Mesenchymal stem cell (in vitro differentiated cells and primary cell): ENCODE results near the gene EOGT. TPM values are rescaled to one million over a fixed set of nuclear protein-coding genes. Genes with fewer than 3 reads are reported as not detected.
A peak's percentile ranks its signal among the peaks of the same experiment; 100 is the strongest.

Experiments
- DNase-seq: peaks from one replicate; pipeline ENCODE4 v3.0.0-alpha.2; 2013
- H2AFZ ChIP-seq: one replicate; pipeline ENCODE4 v1.6.1; 2013; ENCODE audit warnings: low read depth, mild to moderate bottlenecking, control low read depth, inconsistent platforms, low read length, moderate library complexity
- H2AK5ac ChIP-seq: 2 replicates; pipeline ENCODE4 v1.6.1; 2013; ENCODE audit warnings: low read length, moderate library complexity, mild to moderate bottlenecking, inconsistent platforms; ENCODE audit not compliant: severe bottlenecking
- H2BK120ac ChIP-seq: one replicate; pipeline ENCODE4 v1.6.1; 2013; ENCODE audit warnings: low read depth, mild to moderate bottlenecking, inconsistent platforms, low read length, moderate library complexity
- H2BK12ac ChIP-seq, 2 experiments: one replicate each; pipeline ENCODE4 v1.6.1; 2013; ENCODE audit warnings: inconsistent platforms in 2 of 2, low read length in 2 of 2, mild to moderate bottlenecking in 2 of 2, moderate library complexity in 2 of 2, control low read depth in 1 of 2
- H2BK15ac ChIP-seq: one replicate; pipeline ENCODE4 v1.6.1; 2013; ENCODE audit warnings: mild to moderate bottlenecking, low read depth, inconsistent platforms; ENCODE audit not compliant: poor library complexity, severe bottlenecking
- H2BK5ac ChIP-seq: 2 replicates; pipeline ENCODE4 v1.6.1; 2013; ENCODE audit warnings: low read depth, mild to moderate bottlenecking, low read length, control low read depth, inconsistent platforms; ENCODE audit not compliant: poor library complexity, severe bottlenecking
- H3K14ac ChIP-seq, 2 experiments: one replicate each; pipeline ENCODE4 v1.6.1; 2013; ENCODE audit warnings: inconsistent platforms in 2 of 2, low read length in 2 of 2, control low read depth in 1 of 2, mild to moderate bottlenecking in 1 of 2, moderate library complexity in 1 of 2
- H3K18ac ChIP-seq, 2 experiments: one replicate each; pipeline ENCODE4 v1.6.1; 2013; ENCODE audit warnings: inconsistent platforms in 2 of 2, low read length in 2 of 2, control low read depth in 1 of 2, low read depth in 1 of 2, mild to moderate bottlenecking in 1 of 2
- H3K23ac ChIP-seq, 2 experiments: one replicate each; pipeline ENCODE4 v1.6.1; 2013; ENCODE audit warnings: inconsistent platforms in 2 of 2, low read length in 2 of 2, mild to moderate bottlenecking in 2 of 2, moderate library complexity in 2 of 2, control low read depth in 1 of 2
- H3K27ac ChIP-seq: 2 replicates; pipeline ENCODE4 v1.5.1; 2013; ENCODE audit warnings: mild to moderate bottlenecking, moderate library complexity, low read length, control low read depth, inconsistent platforms; ENCODE audit not compliant: poor library complexity, severe bottlenecking
- H3K27me3 ChIP-seq, 2 experiments: 2 replicates each; pipeline versions ENCODE4 v1.6.1 to v1.7.0; 2013; ENCODE audit warnings: low read length in 2 of 2, mild to moderate bottlenecking in 2 of 2, moderate library complexity in 2 of 2, control low read depth in 1 of 2, inconsistent platforms in 1 of 2; ENCODE audit not compliant: control insufficient read depth in 1 of 2, insufficient read depth in 1 of 2
- H3K36me3 ChIP-seq, 2 experiments: 2 replicates each; pipeline versions ENCODE4 v1.6.1 to v1.7.0; 2013; ENCODE audit warnings: low read length in 2 of 2, control low read depth in 1 of 2, inconsistent platforms in 1 of 2, low read depth in 1 of 2, mild to moderate bottlenecking in 1 of 2; ENCODE audit not compliant: insufficient read depth in 2 of 2, control insufficient read depth in 1 of 2
- H3K4ac ChIP-seq, 2 experiments: one replicate each; pipeline ENCODE4 v1.6.1; 2013; ENCODE audit warnings: inconsistent platforms in 2 of 2, low read length in 2 of 2, mild to moderate bottlenecking in 2 of 2, moderate library complexity in 2 of 2, control low read depth in 1 of 2, low read depth in 1 of 2
- H3K4me1 ChIP-seq: 2 replicates; pipeline ENCODE4 v1.6.1; 2013; ENCODE audit warnings: low read depth, low read length, control low read depth; ENCODE audit not compliant: control insufficient read depth, insufficient read depth
- H3K4me2 ChIP-seq: 2 replicates; pipeline ENCODE4 v1.6.1; 2013; ENCODE audit warnings: low read length, mild to moderate bottlenecking, inconsistent platforms; ENCODE audit not compliant: poor library complexity, severe bottlenecking
- H3K4me3 ChIP-seq, 2 experiments: 2 replicates each; pipeline versions ENCODE4 v1.5.1 to v1.7.0; 2013; ENCODE audit warnings: low read length in 2 of 2, mild to moderate bottlenecking in 2 of 2, control low read depth in 1 of 2, low read depth in 1 of 2; ENCODE audit not compliant: insufficient read depth in 1 of 2
- H3K79me1 ChIP-seq: replicated peaks from 2 replicates; pipeline ENCODE4 v1.6.1; 2013; ENCODE audit warnings: mild to moderate bottlenecking, control low read depth, low read length, inconsistent platforms; ENCODE audit not compliant: poor library complexity, severe bottlenecking
- H3K9ac ChIP-seq: 2 replicates; pipeline ENCODE4 v1.7.0; 2013; ENCODE audit warnings: mild to moderate bottlenecking, low read length, moderate library complexity
- H3K9me3 ChIP-seq: 2 replicates; pipeline ENCODE4 v1.7.0; 2013; ENCODE audit warnings: mild to moderate bottlenecking, low read length; ENCODE audit not compliant: control insufficient read depth
- H4K8ac ChIP-seq: one replicate; pipeline ENCODE4 v1.6.1; 2013; ENCODE audit warnings: inconsistent platforms, mild to moderate bottlenecking, low read length, moderate library complexity
- H4K91ac ChIP-seq: one replicate; pipeline ENCODE4 v1.6.1; 2013; ENCODE audit warnings: mild to moderate bottlenecking, low read length, inconsistent platforms
- WGBS: methylation state at CpG from one replicate; pipeline ENCODE4 v1.1.7; 2013; ENCODE audit warnings: mixed read lengths; 5-methylcytosine and 5-hydroxymethylcytosine counted together
- polyA plus RNA-seq, 2 experiments: library from polyadenylated mRNA; stranded (reverse); fragments of 200-250 nt; gene quantifications; one replicate each; pipeline ENCODE4 v1.2.3, GENCODE V29; 2013

EOGT gene
- 23.5 TPM for polyA plus RNA-seq (2013, experiment 1 of 2)
- polyA plus RNA-seq (2013, experiment 2 of 2): 22.7 TPM

DNA sequence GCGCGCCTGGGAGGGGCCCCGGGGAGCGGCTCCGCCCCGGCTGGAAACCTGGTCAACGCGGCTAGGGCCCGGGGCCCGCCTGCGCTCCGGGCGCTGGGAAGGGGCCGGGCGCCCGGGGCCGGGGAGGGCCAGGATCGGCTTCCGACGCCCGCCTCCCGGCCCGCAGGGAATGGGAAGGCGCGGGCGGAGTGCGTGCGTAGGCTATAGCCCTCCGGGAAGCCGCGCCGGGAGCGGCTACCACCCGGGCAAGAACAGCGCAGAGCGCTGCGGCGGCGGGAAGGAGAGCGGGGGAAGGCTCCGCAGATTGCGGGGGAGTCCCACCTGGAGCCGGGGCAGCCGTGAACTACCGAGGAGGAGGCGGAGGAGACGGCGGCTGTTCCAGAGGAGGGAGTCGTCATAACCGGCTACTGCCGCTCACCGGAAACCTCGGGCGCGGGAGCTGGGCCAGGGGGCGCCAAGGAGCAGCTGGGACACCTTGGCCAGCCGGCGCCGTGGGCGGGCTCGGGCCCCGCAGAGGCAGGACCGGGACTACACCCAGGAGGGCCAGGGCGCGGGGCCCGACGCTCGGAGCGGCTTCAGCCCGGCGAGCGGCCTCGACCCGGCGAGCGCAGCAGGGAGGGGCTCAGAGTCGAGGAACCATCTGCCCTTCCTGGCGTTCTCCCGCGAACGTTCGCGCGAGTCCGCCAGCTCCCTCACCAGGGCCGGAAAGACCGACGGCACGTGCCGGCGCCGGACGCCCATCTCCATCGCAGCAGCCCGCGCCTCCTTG, at the start of gene EOGT:
Gene EOGT, minus strand, starts transcription at position 432 of the 769 bp plus-strand sequence. CDS start 3,838 bp downstream, outside the sequence.
- no peaks in the 10 kb centered on the region for H3K9me3 ChIP-seq
- H3K18ac ChIP-seq: peak within 1 kb of the TSS; percentile 96 to 98
- peak within 1 kb of the TSS; percentile 71 to 75 for H2BK12ac ChIP-seq
- peak within 1 kb of the TSS; percentile 95 for H2BK120ac ChIP-seq
- H3K27ac ChIP-seq: peak within 1 kb of the TSS; percentile 94
- DNase-seq: peak; percentile 88
- H3K4ac ChIP-seq: peak within 1 kb of the TSS; percentile 96 to 97
- peak within 1 kb of the TSS; percentile 94 for H3K9ac ChIP-seq
- H2BK5ac ChIP-seq: peak within 1 kb of the TSS; percentile 99
- peak within 1 kb of the TSS; percentile 99 for H2AFZ ChIP-seq
- H3K27me3 ChIP-seq: no peaks in the 10 kb centered on the region
- H3K4me1 ChIP-seq: peaks cover 14% of the 10 kb centered on the region
- peak within 1 kb of the TSS in 1 of 2 experiments; percentile 46 for H3K23ac ChIP-seq
- under 1% methylated on average over 92 of the region's 96 CpGs for WGBS
- peak within 1 kb of the TSS; percentile 92 for H4K91ac ChIP-seq
- H2AK5ac ChIP-seq: peak within 1 kb of the TSS; percentile 78
- peaks cover 0 to 52% of the 10 kb centered on the region in 2 experiments for H3K36me3 ChIP-seq
- H3K4me2 ChIP-seq: peak within 1 kb of the TSS; percentile 97
- peak within 1 kb of the TSS; percentile 100 for H2BK15ac ChIP-seq
- H3K14ac ChIP-seq: peak within 1 kb of the TSS; percentile 79 to 91
- H3K79me1 ChIP-seq: peaks cover 10% of the 10 kb centered on the region
- peak within 1 kb of the TSS; percentile 82 for H3K4me3 ChIP-seq
- peak within 1 kb of the TSS; percentile 97 for H4K8ac ChIP-seq

DNA sequence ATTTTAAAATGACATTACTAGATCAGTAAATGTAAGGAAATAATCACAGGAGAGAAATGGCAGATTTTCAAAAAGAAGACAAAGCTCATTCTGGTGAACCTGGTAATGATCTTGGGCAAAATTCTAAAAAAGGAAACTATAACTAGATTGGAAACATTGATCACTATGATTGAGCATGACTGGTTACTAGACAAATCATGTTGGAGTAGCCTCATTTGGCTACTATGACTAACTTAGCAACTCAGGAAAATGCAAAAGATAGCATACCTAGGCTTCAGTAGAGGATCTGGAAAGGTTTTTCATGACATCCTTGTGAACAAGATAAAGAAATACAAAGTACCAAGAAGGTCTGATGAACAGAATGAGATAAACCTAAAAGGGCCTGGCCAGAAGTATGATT, 46.2 kb upstream of the EOGT start:
- Histone ChIP-seq H3K27me3 (no peaks in the 10 kb centered on the region), H2BK5ac (no peak overlapping the region), H4K8ac (no peak overlapping the region), H2BK12ac (no peak overlapping the region), H3K4me3 (no peak overlapping the region), H3K18ac (no peak overlapping the region), H3K14ac (no peak overlapping the region), H2BK120ac (no peak overlapping the region), H3K4me2 (no peak overlapping the region), H2AK5ac (no peak overlapping the region), H3K36me3 (peaks cover 13 to 95% of the 10 kb centered on the region in 2 experiments), H3K4me1 (no peaks in the 10 kb centered on the region), H4K91ac (no peak overlapping the region), H3K9me3 (no peaks in the 10 kb centered on the region), H3K9ac (no peak overlapping the region), H3K27ac (no peak overlapping the region), H3K23ac (no peak overlapping the region), H2AFZ (no peak overlapping the region), H3K4ac (no peak overlapping the region), H3K79me1 (peaks cover 9% of the 10 kb centered on the region), H2BK15ac (no peak overlapping the region)
- DNase-seq: no peak

DNA sequence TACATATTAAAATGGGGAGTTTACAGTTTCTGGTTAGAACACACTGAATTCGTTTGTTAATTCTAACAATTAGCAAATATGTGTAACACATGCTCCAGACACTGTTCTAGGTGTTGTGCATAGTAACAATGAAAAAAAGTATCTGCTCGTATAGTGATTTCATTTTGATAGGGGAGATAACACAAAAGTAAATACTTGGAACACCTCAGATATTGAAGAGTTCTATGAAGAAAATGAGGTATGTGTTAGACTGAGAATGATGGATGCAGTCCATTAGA, 45.4 kb upstream of the EOGT start:
- H4K8ac ChIP-seq: no peak overlapping the region
- H3K27ac ChIP-seq: no peak overlapping the region
- no peaks in the 10 kb centered on the region for H3K27me3 ChIP-seq
- H2AK5ac ChIP-seq: no peak overlapping the region
- no peak overlapping the region for H2BK120ac ChIP-seq
- H3K23ac ChIP-seq: no peak overlapping the region
- no peak overlapping the region for H2BK15ac ChIP-seq
- DNase-seq: no peak
- peaks cover 13 to 93% of the 10 kb centered on the region in 2 experiments for H3K36me3 ChIP-seq
- H2BK5ac ChIP-seq: no peak overlapping the region
- H3K18ac ChIP-seq: no peak overlapping the region
- H3K4me3 ChIP-seq: no peak overlapping the region
- no peak overlapping the region for H4K91ac ChIP-seq
- H3K14ac ChIP-seq: no peak overlapping the region
- no peaks in the 10 kb centered on the region for H3K4me1 ChIP-seq
- no peak overlapping the region for H2AFZ ChIP-seq
- H3K9ac ChIP-seq: no peak overlapping the region
- no peak overlapping the region for H3K4me2 ChIP-seq
- no peaks in the 10 kb centered on the region for H3K9me3 ChIP-seq
- no peak overlapping the region for H3K4ac ChIP-seq
- peaks cover 9% of the 10 kb centered on the region for H3K79me1 ChIP-seq
- 98% methylated on average over 1 of the region's 2 CpGs for WGBS
- H2BK12ac ChIP-seq: no peak overlapping the region

DNA sequence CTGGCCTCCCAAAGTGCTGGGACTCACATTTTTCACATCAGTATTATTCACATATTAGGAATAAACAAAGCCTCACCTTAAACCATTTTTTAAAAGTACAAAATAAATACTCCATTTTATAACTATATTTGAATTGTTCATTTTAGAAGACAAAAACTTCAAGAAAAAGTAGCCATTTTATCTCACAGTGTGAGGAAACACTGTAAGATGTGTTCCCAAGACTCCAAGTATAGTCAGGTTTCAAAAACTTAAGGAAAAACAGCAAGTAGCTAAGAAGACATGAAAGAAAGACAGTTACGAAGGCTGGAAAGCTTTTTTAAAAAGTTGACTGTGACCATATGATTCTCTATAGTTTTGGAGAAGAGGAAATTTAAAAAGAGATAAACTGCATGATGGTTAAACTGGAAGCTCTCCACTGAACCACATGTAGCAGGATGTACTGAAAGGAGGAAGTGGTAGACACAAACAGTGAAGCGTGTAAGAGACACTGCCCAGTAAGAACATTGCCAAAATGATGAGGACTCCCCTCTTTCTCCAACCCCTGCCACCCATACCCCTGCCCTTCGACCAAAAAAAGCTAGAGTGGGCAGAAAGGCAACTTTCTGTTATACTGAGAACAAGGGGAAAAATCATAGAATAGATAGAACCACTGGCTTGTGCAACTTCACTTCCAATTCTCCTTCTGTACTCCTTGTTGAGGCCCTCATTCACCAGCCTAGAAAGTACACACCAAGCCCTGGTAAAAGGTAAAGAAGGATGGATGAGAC, 44.9 kb upstream of the EOGT start:
- H3K23ac ChIP-seq: no peak overlapping the region
- no peak overlapping the region for H3K4ac ChIP-seq
- H3K27ac ChIP-seq: no peak overlapping the region
- no peak overlapping the region for H2BK12ac ChIP-seq
- 98% methylated on average over 1 of the region's 3 CpGs for WGBS
- peaks cover 13 to 93% of the 10 kb centered on the region in 2 experiments for H3K36me3 ChIP-seq
- no peak overlapping the region for H3K14ac ChIP-seq
- no peak overlapping the region for H3K9ac ChIP-seq
- H2BK5ac ChIP-seq: no peak overlapping the region
- peak overlapping the region; percentile 54 for H4K8ac ChIP-seq
- no peaks in the 10 kb centered on the region for H3K27me3 ChIP-seq
- H2AK5ac ChIP-seq: no peak overlapping the region
- no peak overlapping the region for H3K4me2 ChIP-seq
- no peaks in the 10 kb centered on the region for H3K4me1 ChIP-seq
- H2BK120ac ChIP-seq: no peak overlapping the region
- no peak overlapping the region for H4K91ac ChIP-seq
- H3K18ac ChIP-seq: no peak overlapping the region
- no peaks in the 10 kb centered on the region for H3K9me3 ChIP-seq
- no peak overlapping the region for H2AFZ ChIP-seq
- H3K4me3 ChIP-seq: no peak overlapping the region
- peaks cover 8% of the 10 kb centered on the region for H3K79me1 ChIP-seq
- DNase-seq: no peak
- no peak overlapping the region for H2BK15ac ChIP-seq
